ENCODE data around the gene URGCP.
"Not testable (repeated sequence)": the region's sequence is repeated elsewhere in the genome, so short reads cannot be mapped to it uniquely, and the experiment has no call there.

URGCP gene

GRCh38 chr7:43871064-43871463 is 35.3 kb downstream of the URGCP start:
- no peak for DNase-seq

DNA sequence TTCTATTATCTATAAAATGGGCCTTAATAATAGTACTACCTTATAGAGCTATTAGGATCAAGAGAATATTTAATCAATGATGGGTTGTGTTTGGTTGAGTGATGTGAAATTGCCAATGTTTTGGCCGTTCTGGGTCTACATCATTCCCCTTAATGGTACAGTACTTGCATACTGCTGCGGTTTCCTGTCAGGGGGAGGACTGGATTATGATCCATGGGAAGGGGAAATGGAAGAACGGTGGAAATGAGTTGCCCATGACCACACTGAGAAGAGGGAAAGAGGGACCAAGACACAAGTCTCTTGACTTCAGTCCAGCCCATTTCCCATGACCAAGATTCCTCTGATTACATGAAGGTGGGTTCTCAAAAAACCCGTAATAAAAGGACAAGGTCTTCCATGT is 36.1 kb downstream of the URGCP start:
- peak; percentile 32 for DNase-seq

- DNase-seq = peak; percentile 98
Observed at GRCh38 chr7:43869867-43870240, 36.5 kb downstream of the URGCP start.

GRCh38 chr7:43869006-43869866 is 37.2 kb downstream of the URGCP start, which contains the start of gene MRPS24:
Gene MRPS24 (minus strand): TSS chr7:43869517. CDS start chr7:43869495, 22 bp downstream.
- peak; percentile 96 for DNase-seq

DNA sequence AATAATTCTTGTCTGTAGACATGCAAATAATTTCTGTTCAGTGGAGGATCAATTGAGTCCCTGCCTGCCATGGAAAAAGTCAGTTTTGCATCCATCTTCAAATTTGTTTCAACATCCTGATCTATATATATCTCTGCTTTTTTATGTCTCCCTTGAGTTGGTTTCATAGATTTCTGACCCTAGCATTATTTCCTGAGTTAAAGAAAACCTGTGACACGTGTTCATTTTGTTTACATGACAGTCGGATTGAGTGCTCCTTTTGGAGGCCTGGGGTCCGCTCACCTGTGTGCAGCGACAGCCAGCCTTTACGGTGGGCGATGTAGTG is 37.8 kb downstream of the URGCP start:
- DNase-seq = no peak

DNA sequence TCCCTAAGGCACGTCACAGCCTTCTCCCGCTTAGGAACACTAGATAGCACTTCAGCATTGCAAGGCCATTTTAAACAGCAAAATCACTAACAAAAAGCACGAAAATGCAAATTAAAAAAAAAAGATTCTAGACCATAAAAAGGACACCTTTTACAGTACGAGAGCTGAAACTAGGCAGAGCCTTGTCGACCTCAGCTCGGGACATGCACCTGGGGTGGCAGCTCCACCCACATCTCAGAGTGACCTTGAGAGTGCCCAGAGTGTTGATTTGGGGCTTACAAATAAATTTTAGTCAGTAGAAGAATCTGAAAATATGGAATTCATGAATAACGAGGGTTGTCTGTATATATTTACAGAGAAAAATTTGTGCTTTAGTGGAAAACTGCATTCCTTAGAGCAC is 38.2 kb downstream of the URGCP start:
- DNase-seq = no peak

GRCh38 chr7:43865277-43865676 is 41.1 kb downstream of the URGCP start:
- no peak for DNase-seq

DNA sequence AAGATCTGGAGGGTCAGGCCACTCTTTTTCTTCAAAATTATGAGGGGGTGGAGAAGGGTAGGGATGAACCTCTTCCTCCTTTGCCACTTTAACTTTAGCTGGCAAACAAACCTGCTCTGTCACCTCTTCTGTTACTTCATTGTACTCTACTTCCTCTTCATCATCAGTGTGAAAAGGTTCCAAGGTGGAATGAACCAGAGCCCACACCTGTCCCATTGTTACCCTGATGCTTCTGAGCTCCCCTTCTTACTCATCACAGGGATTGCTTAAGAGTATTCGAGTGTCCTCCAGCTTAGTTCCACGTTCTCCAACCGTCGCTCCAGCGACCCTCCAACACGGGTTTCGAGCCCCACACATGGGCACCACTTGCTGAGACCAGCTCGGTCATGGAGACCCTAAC is 42.3 kb downstream of the URGCP start:
- DNase-seq = no peak

DNA sequence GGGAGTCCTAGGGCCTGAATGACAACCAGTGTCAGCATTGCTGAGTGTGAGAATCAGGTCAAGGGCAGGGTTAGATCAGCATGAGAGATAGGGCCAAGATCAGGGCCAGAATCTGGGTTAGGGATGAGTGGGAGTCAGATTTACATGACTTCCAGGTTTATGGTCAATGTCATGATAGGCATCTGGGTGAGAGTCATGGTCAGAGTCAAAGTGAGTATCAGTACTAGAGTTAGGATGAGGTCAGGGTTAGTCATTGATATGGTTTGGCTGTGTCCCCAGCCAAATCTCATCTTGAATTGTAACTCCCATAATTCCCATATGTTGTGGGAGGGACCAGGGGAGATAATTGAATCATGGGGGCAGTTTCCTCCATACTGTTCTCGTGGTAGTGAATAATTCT is 49.4 kb downstream of the URGCP start:
- DNase-seq = peak; percentile 58

GRCh38 chr7:43856316-43856715 is 50.1 kb downstream of the URGCP start:
- DNase-seq = no peak

DNA sequence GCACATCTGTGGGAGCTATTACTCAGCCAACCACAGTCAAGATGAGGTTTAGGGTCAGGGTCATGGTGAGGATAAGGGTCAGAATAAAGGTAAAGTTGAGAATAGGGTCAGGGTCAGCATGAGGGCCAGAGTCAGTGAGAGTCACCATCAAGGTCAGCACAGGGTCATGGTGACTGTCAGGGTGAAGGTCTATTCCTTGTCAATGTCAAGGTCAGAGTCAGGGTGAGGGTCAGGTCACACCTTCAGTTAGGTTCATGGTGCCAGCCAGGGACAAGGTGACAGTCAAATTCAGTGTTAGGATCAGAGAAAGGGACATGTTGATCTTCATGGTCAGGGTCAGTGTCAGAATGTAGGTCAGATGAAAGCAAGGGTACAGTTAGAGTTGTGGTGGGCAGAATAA is 51.2 kb downstream of the URGCP start:
- no peak for DNase-seq

DNA sequence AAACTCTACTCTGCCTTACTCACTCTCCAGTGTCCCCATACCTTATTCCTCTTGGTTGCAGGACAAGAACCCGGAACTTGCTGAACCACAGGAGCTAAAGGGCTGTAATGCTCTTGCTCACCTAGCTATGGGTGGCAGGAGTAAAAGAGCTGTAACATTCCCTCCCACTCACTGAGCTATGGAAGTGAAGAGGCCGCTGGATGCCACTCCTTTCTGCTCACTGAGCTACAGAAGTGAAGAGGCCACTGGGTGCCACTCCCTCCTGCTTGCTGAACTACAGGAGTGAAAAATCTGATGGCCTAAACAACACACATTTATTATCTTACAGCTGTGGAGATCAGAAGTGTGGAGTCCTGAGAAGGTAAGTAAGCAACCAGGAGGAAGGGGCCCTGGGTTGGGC is 54.6 kb downstream of the URGCP start:
- DNase-seq = no peak

GRCh38 chr7:43850348-43851116 is 55.9 kb downstream of the URGCP start:
- DNase-seq = peak; percentile 46

GRCh38 chr7:43849047-43849446 is 57.3 kb downstream of the URGCP start:
- no peak for DNase-seq

DNA sequence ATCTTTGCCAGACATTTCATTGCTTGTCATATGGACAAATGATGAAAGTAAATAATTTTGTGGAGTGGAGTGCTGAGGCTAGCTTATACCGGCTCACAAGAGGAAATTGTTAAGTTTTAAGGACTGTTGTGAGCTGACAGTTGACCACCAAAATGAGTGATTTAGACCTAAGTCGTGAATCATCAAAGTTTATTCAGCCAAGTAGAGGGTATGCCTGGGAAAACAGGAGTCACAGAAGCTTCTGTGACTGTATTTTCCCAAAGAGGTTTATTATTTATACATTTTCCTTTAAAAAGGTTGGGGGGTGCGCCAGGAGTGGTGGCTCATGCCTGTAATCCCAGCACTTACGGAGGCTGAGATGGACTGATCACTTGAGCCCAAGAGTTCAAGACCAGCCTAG is 58.9 kb downstream of the URGCP start:
- peak; percentile 38 for DNase-seq

DNA sequence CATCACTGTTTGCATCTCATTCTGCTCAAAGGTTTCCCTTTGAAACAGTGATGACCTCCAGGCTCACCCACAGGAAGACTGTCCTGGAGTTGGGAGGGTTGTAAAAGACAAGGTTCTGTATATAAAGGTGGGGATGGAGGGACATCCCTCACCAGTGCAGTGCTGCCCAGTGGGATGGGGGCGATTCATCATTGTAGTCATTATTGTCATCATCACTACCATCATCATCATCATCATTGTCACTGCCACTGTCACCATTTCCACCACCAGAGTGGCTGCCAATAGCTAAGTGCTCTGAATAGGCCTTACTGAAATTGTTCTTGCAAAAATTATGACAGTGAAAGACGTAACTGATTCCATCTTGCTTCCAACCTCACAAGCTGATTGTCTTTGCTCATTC is 61.7 kb downstream of the URGCP start:
- no peak for DNase-seq

DNA sequence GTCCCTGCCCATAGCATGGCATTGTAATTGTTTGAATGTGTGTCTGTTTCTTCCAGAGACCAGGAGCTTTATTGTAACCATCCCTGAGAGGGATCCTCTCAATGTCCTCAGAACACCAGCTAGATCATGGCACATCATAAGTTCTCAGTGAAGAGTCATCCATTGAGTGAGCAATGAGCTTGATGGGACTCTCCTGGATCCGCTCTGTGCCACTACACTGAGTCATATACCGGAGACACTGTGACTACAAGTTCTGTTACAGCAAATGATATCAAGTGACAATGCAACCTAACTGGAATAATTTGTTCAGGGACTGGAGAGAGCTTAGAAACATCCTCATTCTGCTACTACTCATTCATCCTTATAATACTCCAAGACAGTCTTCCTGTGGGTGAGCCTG is 62.1 kb downstream of the URGCP start:
- no peak for DNase-seq

GRCh38 chr7:43843296-43843695 is 63.1 kb downstream of the URGCP start:
- DNase-seq = no peak

DNA sequence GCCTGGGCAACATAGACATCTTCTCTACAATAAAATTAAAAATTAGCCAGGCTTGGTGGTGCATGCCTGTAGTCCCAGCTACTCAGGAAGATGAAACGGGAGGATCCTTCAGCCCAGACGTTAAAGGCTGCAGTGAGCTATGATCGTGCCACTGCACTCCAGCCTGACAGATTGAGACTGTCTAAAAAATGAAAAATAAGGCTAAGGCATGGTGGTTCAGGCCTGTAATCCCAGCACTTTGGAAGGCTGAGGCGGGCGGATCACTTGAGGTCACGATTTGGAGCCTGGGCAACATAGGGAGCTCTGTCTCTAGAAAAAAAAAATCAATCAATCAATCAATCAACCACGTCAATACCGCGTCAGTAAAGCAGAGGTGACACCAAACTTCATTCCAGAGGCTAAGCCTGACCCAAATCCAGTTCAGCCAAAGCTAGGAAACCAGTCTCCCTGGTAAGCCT is 68.2 kb downstream of the URGCP start:
- no peak for DNase-seq

GRCh38 chr7:43834463-43835251 is 71.7 kb downstream of the URGCP start:
- peak; percentile 49 for DNase-seq

- not testable (repeated sequence) for DNase-seq
Observed at GRCh38 chr7:43830917-43831316, 75.5 kb downstream of the URGCP start.
